Cardiac fibroblast (primary cell): ENCODE measurements around the gene NUP62.

Source experiments
- DNase-seq, 2 donors: peaks; one replicate each; pipeline versions ENCODE4 v3.0.0 to v3.0.0-alpha.2; 2010; ENCODE audit warnings: low read depth in 2 of 2
- H3K4me3 ChIP-seq, 2 donors: replicated peaks in 1 of 2; 1 replicate in 1 of 2; 2 replicates in 1 of 2; pipeline ENCODE4 v1.5.1; 2011; ENCODE audit warnings: low read depth in 2 of 2, low read length in 2 of 2, mild to moderate bottlenecking in 2 of 2, moderate library complexity in 1 of 2
- CTCF ChIP-seq: IDR thresholded peaks from one replicate; pipeline ENCODE4 v1.5.1; 2011; ENCODE audit warnings: low read depth, mild to moderate bottlenecking, low read length, inconsistent platforms

The NUP62 gene

GRCh38 chr19:49859682-49860335, 69.5 kb downstream of the NUP62 start:
- H3K4me3 ChIP-seq, result no peak overlapping the region
- DNase-seq, result no peak
- no peak for TF ChIP-seq CTCF

GRCh38 chr19:49858088-49858985, 71.0 kb downstream of the NUP62 start:
- H3K4me3 ChIP-seq, result no peak overlapping the region
- no peak for DNase-seq
- no peak for TF ChIP-seq CTCF

GRCh38 chr19:49857838-49858087, 71.5 kb downstream of the NUP62 start:
- DNase-seq, result no peak
- no peak for TF ChIP-seq CTCF
- no peak overlapping the region for H3K4me3 ChIP-seq

- TF ChIP-seq CTCF, result no peak
- DNase-seq, result no peak
- no peak overlapping the region for H3K4me3 ChIP-seq
Measured at GRCh38 chr19:49857061-49857837, 72.1 kb downstream of the NUP62 start.
